K562 (cell line): ENCODE data around the gene LSM8. TPM values are rescaled to one million over a fixed set of nuclear protein-coding genes. Genes with fewer than 3 reads are reported as not detected.
A peak's percentile ranks its signal among the peaks of the same experiment; 100 is the strongest.

Source experiments
- BRD4 ChIP-seq: fragments of 200-600 bp; sonication (generic); IDR thresholded peaks from 2 replicates; pipeline ENCODE4 v1.6.1; 2017; ENCODE audit warnings: inconsistent platforms
- CBFB ChIP-seq: sonication (generic); formaldehyde crosslinking; IDR thresholded peaks from 2 replicates; pipeline ENCODE4 v1.4.0; 2020; ENCODE audit warnings: mild to moderate bottlenecking, missing genetic modification reagents
- DACH1 ChIP-seq: fragments of 450-650 bp; IDR thresholded peaks from 2 replicates; pipeline ENCODE4 v1.6.1; 2018; ENCODE audit not compliant: partially characterized antibody
- EHMT2 ChIP-seq: fragments of 450-650 bp; IDR thresholded peaks from 2 replicates; pipeline ENCODE4 v1.6.1; 2018; ENCODE audit warnings: antibody characterized with exemption
- ERF ChIP-seq: fragments of 450-650 bp; formaldehyde crosslinking; IDR thresholded peaks from 2 replicates; pipeline ENCODE4 v1.4.0; 2020; ENCODE audit warnings: mild to moderate bottlenecking, mixed read lengths
- KDM1A ChIP-seq, 2 experiments: fragments of 450-650 bp; IDR thresholded peaks; 2 replicates each; pipeline ENCODE4 v1.6.1; 2016; ENCODE audit warnings: mild to moderate bottlenecking in 2 of 2
- KLF13 ChIP-seq: fragments of 450-650 bp; IDR thresholded peaks from 2 replicates; pipeline ENCODE4 v1.6.1; 2016; ENCODE audit warnings: missing genetic modification characterization, low read depth, mild to moderate bottlenecking, missing compliant biosample characterization, moderate library complexity, borderline replicate concordance
- NELFE ChIP-seq: IDR thresholded peaks from 2 replicates; pipeline ENCODE4 v1.6.1; 2011; ENCODE audit warnings: mild to moderate bottlenecking; ENCODE audit not compliant: insufficient read depth, insufficient read length
- NFYB ChIP-seq: IDR thresholded peaks from 2 replicates; pipeline ENCODE4 v1.6.1; 2011; ENCODE audit warnings: mild to moderate bottlenecking, moderate library complexity; ENCODE audit not compliant: insufficient read length; ENCODE audit errors: extremely low read depth
- RB1 ChIP-seq: fragments of 450-650 bp; IDR thresholded peaks from 2 replicates; pipeline ENCODE4 v1.6.1; 2017; ENCODE audit warnings: low read depth, mild to moderate bottlenecking
- RFX5 ChIP-seq: IDR thresholded peaks from 2 replicates; pipeline ENCODE4 v1.6.1; 2011; ENCODE audit warnings: low read depth, mild to moderate bottlenecking, improper control_type of control experiment, low read length
- RUNX1 ChIP-seq: sonication (generic); IDR thresholded peaks from 2 replicates; pipeline ENCODE4 v1.6.1; 2016; ENCODE audit warnings: antibody characterized with exemption, low read depth
- THRAP3 ChIP-seq: fragments of 450-650 bp; IDR thresholded peaks from 2 replicates; pipeline ENCODE4 v1.6.1; 2016; ENCODE audit warnings: mild to moderate bottlenecking, inconsistent platforms, borderline replicate concordance
- XRCC4 ChIP-seq: IDR thresholded peaks from one replicate; pipeline ENCODE4 v1.6.1; 2011; ENCODE audit not compliant: insufficient read depth, insufficient read length; ENCODE audit errors: extremely low read depth
- XRCC5 ChIP-seq: fragments of 200-400 bp; formaldehyde crosslinking; IDR thresholded peaks from 2 replicates; pipeline ENCODE4 v1.6.1; 2017; ENCODE audit warnings: low read depth, mild to moderate bottlenecking, low read length
- ZFP1 ChIP-seq: fragments of 450-650 bp; formaldehyde crosslinking; IDR thresholded peaks from 2 replicates; pipeline ENCODE4 v1.4.0; 2020; ENCODE audit warnings: mild to moderate bottlenecking, mixed read lengths
- ZNF253 ChIP-seq: fragments of 250-450 bp; sonication (Bioruptor Pico); conservative IDR thresholded peaks from 2 replicates; pipeline ENCODE4 v1.6.1; 2021; ENCODE audit warnings: mild to moderate bottlenecking
- ZNF408 ChIP-seq: fragments of 250-450 bp; sonication (Bioruptor Pico); IDR thresholded peaks from 2 replicates; pipeline ENCODE4 v1.4.0; 2020; ENCODE audit warnings: low read depth, mild to moderate bottlenecking, moderate library complexity
- ZNF436 ChIP-seq: fragments of 250-450, 450-650 bp; sonication (Bioruptor Pico); formaldehyde crosslinking; IDR thresholded peaks from 2 replicates; pipeline ENCODE4 v1.7.0; 2020; ENCODE audit warnings: mild to moderate bottlenecking
- polyA plus RNA-seq, 8 experiments: library from polyadenylated mRNA; depleted of rRNA in 4 of 8; stranded (reverse) in 5 of 8; unstranded in 3 of 8; fragments of >200 nt; fragmentation: Nextera tagmentation in 2 of 8; fragmentation: Illumina TruSeq in 1 of 8; extraction: Ambion mirVana in 2 of 8; extraction: Trizol in 1 of 8; gene quantifications; 2 replicates each; pipeline versions ENCODE4 v1.2.1 to v1.2.3, GENCODE V29; 2011 to 2014; ENCODE audit warnings: inconsistent platforms in 1 of 8, missing spikeins in 1 of 8
- total RNA-seq, 7 experiments: library from RNA; depleted of rRNA in 6 of 7; stranded (reverse); fragments of >200 nt in 6 of 7; fragmentation: Illumina TruSeq in 2 of 7; extraction: Trizol in 2 of 7; gene quantifications; 2 replicates each; pipeline versions ENCODE4 v1.2.1 to v1.2.3, GENCODE V29; 2011 to 2021; ENCODE audit warnings: low replicate concordance in 1 of 7
- TF ChIP-seq, protein P1 (sequence below): sonication (generic); formaldehyde crosslinking; IDR thresholded peaks from 2 replicates; pipeline ENCODE4 v1.8.0; 2023; ENCODE audit warnings: missing genetic modification reagents, mild to moderate bottlenecking, borderline replicate concordance
- TF ChIP-seq, protein P2 (sequence below): fragments of 450-650 bp; IDR thresholded peaks from 2 replicates; pipeline ENCODE4 v1.6.1; 2017; ENCODE audit warnings: mild to moderate bottlenecking, moderate library complexity

Gene LSM8
- total and polyA plus RNA-seq, 9 of the 15 experiments (the other 6 are each of a cell fraction or from before 2014, with no cell fraction given), result 81.5 to 340 (median 180) TPM

DNA sequence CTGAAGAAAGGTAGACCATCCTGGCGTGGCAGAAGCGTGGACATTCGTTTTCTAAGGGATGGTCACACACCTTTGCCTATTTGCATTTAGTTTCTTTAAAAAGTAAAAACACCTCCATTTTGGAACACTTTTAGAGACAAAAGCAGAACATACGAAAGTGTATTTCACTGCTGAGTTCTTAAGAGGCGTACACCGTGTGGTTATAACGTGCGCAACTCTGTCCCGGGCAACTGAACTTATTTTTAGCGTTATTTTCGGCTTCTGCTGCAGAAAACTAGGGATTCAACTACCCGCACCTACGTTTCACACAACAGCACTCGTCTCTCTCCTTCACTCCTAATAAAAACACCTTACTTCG lies 557 bp upstream of the LSM8 start (continued):
- TF ChIP-seq, protein P1, sequence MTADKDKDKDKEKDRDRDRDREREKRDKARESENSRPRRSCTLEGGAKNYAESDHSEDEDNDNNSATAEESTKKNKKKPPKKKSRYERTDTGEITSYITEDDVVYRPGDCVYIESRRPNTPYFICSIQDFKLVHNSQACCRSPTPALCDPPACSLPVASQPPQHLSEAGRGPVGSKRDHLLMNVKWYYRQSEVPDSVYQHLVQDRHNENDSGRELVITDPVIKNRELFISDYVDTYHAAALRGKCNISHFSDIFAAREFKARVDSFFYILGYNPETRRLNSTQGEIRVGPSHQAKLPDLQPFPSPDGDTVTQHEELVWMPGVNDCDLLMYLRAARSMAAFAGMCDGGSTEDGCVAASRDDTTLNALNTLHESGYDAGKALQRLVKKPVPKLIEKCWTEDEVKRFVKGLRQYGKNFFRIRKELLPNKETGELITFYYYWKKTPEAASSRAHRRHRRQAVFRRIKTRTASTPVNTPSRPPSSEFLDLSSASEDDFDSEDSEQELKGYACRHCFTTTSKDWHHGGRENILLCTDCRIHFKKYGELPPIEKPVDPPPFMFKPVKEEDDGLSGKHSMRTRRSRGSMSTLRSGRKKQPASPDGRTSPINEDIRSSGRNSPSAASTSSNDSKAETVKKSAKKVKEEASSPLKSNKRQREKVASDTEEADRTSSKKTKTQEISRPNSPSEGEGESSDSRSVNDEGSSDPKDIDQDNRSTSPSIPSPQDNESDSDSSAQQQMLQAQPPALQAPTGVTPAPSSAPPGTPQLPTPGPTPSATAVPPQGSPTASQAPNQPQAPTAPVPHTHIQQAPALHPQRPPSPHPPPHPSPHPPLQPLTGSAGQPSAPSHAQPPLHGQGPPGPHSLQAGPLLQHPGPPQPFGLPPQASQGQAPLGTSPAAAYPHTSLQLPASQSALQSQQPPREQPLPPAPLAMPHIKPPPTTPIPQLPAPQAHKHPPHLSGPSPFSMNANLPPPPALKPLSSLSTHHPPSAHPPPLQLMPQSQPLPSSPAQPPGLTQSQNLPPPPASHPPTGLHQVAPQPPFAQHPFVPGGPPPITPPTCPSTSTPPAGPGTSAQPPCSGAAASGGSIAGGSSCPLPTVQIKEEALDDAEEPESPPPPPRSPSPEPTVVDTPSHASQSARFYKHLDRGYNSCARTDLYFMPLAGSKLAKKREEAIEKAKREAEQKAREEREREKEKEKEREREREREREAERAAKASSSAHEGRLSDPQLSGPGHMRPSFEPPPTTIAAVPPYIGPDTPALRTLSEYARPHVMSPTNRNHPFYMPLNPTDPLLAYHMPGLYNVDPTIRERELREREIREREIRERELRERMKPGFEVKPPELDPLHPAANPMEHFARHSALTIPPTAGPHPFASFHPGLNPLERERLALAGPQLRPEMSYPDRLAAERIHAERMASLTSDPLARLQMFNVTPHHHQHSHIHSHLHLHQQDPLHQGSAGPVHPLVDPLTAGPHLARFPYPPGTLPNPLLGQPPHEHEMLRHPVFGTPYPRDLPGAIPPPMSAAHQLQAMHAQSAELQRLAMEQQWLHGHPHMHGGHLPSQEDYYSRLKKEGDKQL (CRISPR knock-in tag), result no peak
- no peak for TF ChIP-seq RB1
- no peak for TF ChIP-seq NFYB
- TF ChIP-seq RFX5, result no peak
- TF ChIP-seq ZFP1 (CRISPR knock-in tag), result no peak
- TF ChIP-seq, protein P2, sequence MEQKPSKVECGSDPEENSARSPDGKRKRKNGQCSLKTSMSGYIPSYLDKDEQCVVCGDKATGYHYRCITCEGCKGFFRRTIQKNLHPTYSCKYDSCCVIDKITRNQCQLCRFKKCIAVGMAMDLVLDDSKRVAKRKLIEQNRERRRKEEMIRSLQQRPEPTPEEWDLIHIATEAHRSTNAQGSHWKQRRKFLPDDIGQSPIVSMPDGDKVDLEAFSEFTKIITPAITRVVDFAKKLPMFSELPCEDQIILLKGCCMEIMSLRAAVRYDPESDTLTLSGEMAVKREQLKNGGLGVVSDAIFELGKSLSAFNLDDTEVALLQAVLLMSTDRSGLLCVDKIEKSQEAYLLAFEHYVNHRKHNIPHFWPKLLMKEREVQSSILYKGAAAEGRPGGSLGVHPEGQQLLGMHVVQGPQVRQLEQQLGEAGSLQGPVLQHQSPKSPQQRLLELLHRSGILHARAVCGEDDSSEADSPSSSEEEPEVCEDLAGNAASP, result no peak
- TF ChIP-seq ERF (CRISPR knock-in tag), result 0 out of 2 replicates have a peak, but pooled peaks have one; percentile 26
- TF ChIP-seq KLF13 (tag), result no peak
- 0 out of 2 replicates have a peak, but pooled peaks have one; percentile 61 for TF ChIP-seq THRAP3
- TF ChIP-seq ZNF253 (CRISPR knock-in tag), result peak; percentile 71; the same call in 1 of the 2 replicates
- no peak for TF ChIP-seq XRCC5
- peak; percentile 90; the same call in 1 of the 2 replicates for TF ChIP-seq BRD4
- no peak for TF ChIP-seq NELFE
- TF ChIP-seq RUNX1, result no peak
- TF ChIP-seq KDM1A (IDR thresholded peaks at IDR 0.05), result peak in 1 of 2 experiments; percentile 12; a peak in 2 of 4 replicates
- no peak for TF ChIP-seq ZNF408 (CRISPR knock-in tag)
- no peak for TF ChIP-seq DACH1
- TF ChIP-seq ZNF436 (CRISPR knock-in tag), result no peak
- TF ChIP-seq XRCC4, result no peak
- no peak for TF ChIP-seq EHMT2
- no peak for TF ChIP-seq CBFB (CRISPR knock-in tag)
